ENCODE results near the gene GNRHR.
A peak's percentile ranks its signal among the peaks of the same experiment; 100 is the strongest.
"Not testable (repeated sequence)": the region's sequence is repeated elsewhere in the genome, so short reads cannot be mapped to it uniquely, and the experiment has no call there.

Gene GNRHR

DNA sequence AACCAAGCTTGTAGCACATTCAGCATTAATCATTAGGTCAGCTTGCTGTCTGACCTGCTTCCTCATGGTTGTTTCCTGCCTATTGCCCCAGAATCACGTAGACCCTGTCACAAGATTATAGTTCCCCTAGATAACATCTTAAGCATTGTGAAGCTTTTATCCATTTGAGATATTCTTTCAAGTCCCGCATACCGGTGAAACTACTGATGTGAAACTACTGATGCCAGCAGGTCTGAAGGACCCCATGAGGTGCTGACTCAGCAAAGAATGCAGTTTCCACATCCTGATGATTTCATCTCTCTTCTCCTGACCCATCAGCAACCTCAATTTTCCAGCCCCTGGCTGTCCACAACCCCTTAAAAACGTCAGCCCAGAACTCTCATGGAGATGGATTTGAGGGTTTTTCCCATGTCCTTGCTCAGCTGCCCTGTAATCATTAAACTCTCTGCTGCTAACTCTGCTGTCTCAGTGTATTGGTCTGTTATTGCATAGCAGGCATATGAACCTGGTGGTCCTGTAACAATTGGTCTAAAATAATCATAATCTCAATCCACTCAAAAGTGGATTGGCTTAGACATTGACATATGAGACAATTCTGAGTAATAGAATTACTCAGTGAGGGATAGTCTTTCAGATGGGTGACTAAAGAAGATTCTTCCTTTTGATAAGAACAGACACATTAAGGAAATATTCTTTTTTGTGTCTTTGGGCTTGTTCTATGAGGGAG lies 26.9 kb downstream of the GNRHR start:
- no peak for DNase-seq

DNA sequence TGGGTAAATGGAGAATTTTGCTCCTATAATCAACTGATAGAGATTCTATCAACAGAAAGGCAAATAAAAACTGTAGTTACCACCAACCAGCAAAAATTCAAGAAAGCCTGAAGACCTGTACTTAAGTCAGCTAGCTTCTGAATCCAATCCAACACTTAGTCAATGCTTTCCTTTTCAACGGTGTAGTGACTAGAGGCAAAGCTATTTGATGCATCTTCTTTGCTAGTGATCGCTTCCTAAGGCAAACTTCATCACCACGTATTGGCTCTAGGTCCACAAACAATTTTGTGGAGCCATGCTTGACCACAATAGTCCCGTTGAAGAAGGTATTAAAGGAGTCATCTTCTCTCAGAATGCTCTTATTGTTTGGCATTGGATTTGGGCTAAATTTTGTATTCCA lies 28.2 kb downstream of the GNRHR start:
- DNase-seq = no peak

GRCh38 chr4:67725132-67725531 lies 29.1 kb downstream of the GNRHR start:
- no peak for DNase-seq

DNA sequence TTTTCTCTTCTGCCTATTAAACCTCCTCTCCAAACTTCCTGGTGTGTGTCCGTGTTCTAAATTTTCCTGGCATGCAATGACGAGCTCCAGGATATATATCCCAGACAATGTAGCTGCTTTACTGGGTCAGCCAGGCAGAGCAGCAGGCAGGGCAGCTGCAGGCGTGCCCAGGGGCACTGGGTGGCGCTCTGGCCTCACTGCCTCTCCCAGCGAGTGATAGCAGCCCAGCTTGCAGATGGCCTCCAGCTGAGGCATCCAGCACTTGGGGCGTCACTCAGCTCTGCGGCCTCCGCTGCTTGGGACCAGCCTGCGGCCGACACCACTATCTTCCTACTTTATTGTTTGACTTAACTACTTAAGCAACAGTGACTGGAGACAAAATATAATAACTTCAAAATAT lies 30.2 kb downstream of the GNRHR start:
- DNase-seq = no peak

DNA sequence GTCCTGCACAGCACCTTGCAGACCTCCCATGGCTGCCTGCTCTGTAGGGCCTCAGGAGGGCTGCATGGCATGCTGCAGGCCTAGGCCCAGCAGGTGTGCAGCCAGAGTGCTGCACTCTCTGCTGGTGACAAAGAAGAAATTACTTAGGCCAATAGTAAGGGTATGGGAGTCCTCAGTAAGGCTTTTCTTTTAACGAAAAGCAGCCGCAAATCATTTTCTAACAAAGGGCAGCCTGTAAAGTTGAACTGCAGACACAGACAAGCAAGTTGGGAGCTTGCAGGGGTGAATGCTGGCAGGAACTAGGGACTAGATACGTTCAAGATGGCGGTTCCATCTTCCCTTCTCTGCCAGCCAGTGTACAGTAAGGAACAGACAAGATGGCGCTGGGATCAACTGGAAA lies 30.8 kb downstream of the GNRHR start:
- no peak for DNase-seq

DNA sequence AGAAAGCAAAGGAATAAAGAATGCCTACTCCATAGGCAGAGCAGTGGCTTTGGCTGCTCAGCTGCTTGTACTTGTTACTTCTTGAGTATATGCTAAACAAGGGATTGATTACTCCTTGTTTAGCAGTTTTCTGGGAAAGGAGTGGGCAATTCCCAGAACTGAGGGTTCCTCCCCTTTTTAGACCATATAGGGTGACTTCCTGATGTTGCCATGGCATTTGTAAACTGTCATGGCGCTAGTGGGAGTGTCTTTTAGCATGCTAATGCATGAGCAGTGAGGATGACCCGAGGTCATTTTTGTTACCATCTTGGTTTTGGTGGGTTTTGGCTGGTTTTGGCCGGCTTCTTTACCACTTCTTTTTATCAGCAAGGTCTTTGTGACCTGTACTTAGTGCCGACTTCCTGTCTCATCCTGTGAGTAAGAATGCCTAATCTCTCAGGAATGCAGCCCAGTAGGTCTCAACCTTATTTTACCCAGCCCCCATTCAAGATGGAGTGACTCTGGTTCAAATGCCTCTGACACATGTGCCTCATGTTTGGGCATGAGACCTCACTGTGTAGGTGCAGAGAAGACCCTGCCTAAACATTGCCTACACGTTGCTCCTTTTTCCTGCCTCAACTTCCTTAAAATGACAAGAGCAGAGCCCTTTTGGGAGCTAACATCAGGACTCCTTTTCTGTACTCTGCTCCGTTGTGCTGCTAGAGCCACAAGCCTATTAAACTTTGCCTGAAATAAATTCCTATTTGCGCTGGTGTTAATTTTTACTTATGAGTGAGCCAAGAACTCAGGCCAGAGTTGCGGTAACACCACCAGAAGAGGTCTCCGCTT lies 32.2 kb downstream of the GNRHR start:
- DNase-seq = no peak

DNA sequence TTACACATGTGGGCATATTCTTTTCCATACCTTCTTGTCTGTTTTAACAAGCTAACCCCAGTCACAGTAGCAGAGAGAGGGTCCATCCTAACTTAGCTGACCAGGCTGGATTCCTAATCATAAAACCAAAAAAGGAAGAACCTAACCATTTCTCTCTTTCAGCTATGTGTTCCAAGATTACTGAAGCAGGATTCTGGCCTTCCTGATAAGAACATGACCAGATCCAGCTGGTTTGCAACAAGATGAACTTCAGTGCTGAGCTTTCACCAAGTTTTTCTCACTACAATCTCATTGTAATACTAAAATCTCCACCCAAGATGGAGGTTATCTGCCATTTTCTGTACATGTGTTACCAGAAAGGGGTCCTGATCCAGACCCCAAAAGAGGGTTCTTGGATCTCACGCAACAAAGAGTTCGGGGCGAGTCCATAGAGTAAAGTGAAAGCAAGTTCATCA lies 32.8 kb downstream of the GNRHR start:
- no peak for DNase-seq

GRCh38 chr4:67719953-67720617 lies 34.1 kb downstream of the GNRHR start:
- no peak for DNase-seq

GRCh38 chr4:67718848-67719247 lies 35.3 kb downstream of the GNRHR start:
- no peak for DNase-seq

GRCh38 chr4:67717586-67717985 lies 36.6 kb downstream of the GNRHR start:
- DNase-seq = no peak

DNA sequence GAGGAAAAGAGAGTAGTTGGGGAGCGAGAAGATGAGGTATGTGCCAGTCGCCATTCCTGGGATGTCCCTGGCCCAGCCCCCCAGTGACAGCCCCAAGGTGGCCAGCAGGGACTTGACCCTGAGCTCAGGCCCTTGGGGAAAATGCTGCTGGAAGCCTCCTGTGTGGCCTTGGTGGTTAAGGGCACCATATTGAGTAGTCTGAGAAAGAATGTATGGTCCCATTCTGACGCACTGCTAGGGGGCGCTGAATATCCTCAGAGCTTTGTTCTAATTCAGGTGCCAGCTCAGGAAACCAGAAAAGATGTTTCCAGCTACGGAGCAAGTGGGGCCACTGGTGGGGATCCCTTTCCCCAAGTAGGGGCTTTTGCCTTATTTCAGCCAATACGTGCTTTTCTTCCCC lies 39.2 kb downstream of the GNRHR start:
- DNase-seq = no peak

- no peak for DNase-seq
These were observed 40.0 kb downstream of the GNRHR start for GRCh38 chr4:67714248-67714583.

DNA sequence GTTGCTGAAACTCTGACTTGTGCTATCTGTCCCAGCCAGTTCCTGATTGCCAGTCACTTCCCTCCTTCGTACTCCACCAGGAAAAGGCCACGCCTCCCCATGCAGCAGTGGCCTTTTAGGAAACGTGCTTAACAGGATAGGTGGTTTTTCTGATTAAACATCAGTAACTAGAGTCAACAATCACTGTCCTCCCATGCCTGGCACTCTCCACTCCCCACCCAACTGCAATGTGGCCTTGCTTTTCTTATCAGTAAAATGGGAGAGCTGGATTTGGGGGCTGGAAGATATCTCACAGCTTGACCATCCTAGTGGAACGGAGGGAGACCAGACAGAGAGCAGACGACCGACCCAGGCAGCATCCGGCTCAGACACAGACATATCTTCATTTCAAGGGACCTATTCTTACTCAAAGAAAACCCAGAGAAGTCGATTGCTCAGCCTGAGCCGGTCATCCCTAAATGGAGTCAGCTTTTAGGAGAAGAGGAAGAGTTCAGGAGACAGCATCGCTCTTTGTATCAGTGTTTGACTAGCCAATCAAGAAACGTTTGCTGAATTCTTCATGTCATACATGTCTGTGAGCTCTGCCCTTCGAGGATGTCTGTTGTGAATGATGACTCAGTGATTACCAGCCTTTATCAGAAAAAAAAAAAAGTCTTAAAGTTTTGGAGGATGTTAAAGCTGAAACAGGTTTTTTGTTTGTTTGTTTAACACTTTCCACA lies 40.5 kb downstream of the GNRHR start:
- no peak for DNase-seq

DNA sequence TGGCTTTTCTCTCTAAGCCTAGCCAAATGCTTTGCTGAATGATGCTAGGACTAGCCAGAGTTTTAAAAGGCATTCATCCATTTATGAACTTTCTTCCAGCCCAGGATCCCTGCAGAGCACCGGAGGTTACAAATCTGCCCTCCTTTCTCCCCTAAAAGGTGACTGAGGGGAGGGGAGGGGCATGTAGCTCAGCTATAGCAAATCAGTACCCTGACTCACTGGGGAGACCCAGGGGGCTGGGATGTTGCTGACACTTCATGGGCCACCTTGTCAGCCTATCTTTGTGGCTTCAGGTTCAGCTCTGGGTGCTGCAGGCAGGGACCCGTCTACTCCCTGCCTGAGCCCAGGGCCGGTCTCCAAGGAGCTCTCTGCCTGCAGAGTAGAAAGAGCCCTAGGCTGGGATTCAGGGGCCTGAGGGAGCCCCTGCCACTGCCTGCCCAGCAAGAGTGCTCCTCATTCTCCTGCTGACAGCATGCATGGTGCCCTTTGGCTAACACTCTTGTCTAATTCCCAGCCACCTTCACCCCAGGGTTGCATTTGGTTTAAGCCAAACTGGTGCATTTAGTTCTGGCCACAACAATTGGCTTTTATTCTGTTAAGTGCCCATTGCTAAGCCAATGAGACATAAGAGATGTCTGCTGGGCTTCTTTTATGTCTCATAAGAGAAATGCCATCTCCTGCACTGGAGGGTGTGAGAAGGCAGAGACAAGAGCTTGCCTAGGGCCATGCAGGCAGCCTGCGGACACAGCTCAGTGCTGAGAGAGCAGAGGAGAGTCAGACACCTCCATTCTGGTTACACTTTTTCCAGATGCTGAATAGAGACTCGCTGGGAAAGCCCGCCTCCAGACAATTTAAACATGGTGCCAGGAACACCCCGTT lies 41.3 kb downstream of the GNRHR start:
- no peak for DNase-seq

DNA sequence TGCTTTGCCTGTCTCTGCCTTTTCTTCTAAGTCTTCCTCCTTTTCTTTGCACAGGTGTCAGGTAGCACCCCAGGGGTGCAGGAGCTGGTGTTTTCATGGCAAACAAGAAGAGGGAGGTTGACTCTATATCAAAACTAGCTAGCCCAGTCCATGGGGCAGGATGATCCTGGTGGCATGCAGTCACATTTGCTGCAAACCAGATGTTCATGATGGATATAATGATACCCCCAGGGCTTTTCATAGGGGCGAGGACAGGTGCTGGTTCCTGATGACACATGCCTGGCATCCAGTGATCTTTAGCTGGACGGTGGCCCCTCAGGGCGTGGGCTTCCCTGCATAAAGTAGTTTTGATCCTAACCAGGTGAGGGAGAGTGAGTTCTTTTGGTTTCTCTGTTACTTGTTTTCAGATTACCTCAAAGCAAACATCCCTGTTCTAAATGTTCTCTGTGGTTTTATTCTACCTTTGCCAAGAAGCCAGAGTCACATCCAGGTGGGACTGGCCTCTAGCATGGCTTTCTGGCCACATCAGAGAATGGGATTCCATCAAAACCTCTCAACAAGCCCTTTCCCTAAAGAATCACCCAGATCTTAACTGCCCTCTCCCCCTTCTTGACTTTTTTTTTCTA lies 42.1 kb downstream of the GNRHR start:
- DNase-seq = no peak

GRCh38 chr4:67706682-67707081 lies 47.5 kb downstream of the GNRHR start:
- DNase-seq = not testable (repeated sequence)

- no peak for DNase-seq
These were observed 49.3 kb downstream of the GNRHR start for GRCh38 chr4:67704843-67705242.

GRCh38 chr4:67702166-67702565 lies 52.0 kb downstream of the GNRHR start:
- DNase-seq = no peak

DNA sequence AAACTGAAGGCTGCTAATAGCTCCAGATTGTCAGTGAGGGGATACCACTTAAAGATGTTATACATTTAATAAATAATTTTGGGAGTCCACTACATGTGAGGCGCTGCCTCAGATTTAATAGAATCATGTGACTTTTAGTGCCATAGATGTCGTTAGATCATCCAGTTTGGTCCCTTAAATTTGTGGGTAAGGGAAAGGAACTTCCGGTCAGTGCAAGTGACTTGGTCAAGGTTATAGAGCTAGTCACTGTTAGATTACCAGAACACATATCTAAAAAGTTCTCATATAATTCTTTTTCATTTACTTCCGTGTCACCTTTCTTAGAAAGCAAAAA lies 52.7 kb downstream of the GNRHR start:
- no peak for DNase-seq

GRCh38 chr4:67700738-67701516 lies 53.3 kb downstream of the GNRHR start, which contains the start of gene UBA6:
Gene UBA6 (minus strand): TSS chr4:67701155. CDS start chr4:67701119, 36 bp downstream.
- peak; percentile 95 for DNase-seq
